K562 (cell line): Measurements from ENCODE around the gene FAM110D. TPM values are rescaled to one million over a fixed set of nuclear protein-coding genes. Genes with fewer than 3 reads are reported as not detected.

Experiments
- BHLHE40 ChIP-seq: IDR thresholded peaks from 2 replicates; pipeline ENCODE4 v1.6.1; 2011; ENCODE audit warnings: low read length, improper control_type of control experiment
- CBX3 ChIP-seq, 2 experiments: IDR thresholded peaks; 1 replicate in 1 of 2; 2 replicates in 1 of 2; pipeline ENCODE4 v1.6.1; 2012; ENCODE audit warnings: inconsistent platforms in 2 of 2, low read length in 2 of 2, borderline replicate concordance in 1 of 2, control low read depth in 1 of 2
- CEBPB ChIP-seq: fragments of 450-650 bp; IDR thresholded peaks from 2 replicates; pipeline ENCODE4 v1.6.1; 2016; ENCODE audit warnings: missing genetic modification characterization, missing compliant biosample characterization
- CHD2 ChIP-seq: IDR thresholded peaks from 2 replicates; pipeline ENCODE4 v1.6.1; 2011; ENCODE audit warnings: low read depth, low read length
- DPF2 ChIP-seq: fragments of 450-650 bp; IDR thresholded peaks from 2 replicates; pipeline ENCODE4 v1.6.1; 2016
- E2F1 ChIP-seq: sonication (generic); formaldehyde crosslinking; IDR thresholded peaks from 2 replicates; pipeline ENCODE4 v1.8.1; 2023; ENCODE audit warnings: mild to moderate bottlenecking, missing genetic modification reagents, moderate library complexity
- E2F4 ChIP-seq: sonication (generic); formaldehyde crosslinking; IDR thresholded peaks from 2 replicates; pipeline ENCODE4 v1.8.0; 2022; ENCODE audit warnings: mild to moderate bottlenecking, low read depth, missing genetic modification reagents
- EP300 ChIP-seq: IDR thresholded peaks from 2 replicates; pipeline ENCODE4 v1.6.1; 2012; ENCODE audit warnings: low read length, improper control_type of control experiment
- GATAD2A ChIP-seq: fragments of 450-650 bp; IDR thresholded peaks from 2 replicates; pipeline ENCODE4 v1.6.1; 2017
- HBP1 ChIP-seq: fragments of 450-650 bp; formaldehyde crosslinking; IDR thresholded peaks from 2 replicates; pipeline ENCODE4 v1.4.0; 2022; ENCODE audit warnings: missing genetic modification characterization
- KDM4B ChIP-seq, 2 experiments: fragments of 450-650 bp in 1 of 2; sonication (generic) in 1 of 2; IDR thresholded peaks; 2 replicates each; pipeline ENCODE4 v1.6.1; 2016 to 2017; ENCODE audit warnings: borderline replicate concordance in 2 of 2, antibody characterized with exemption in 1 of 2, low read depth in 1 of 2, mild to moderate bottlenecking in 1 of 2
- MLLT1 ChIP-seq, 2 experiments: fragments of 450-650 bp; IDR thresholded peaks; 2 replicates each; pipeline ENCODE4 v1.6.1; 2016
- MTA3 ChIP-seq: fragments of 450-650 bp; formaldehyde crosslinking; IDR thresholded peaks from 2 replicates; pipeline ENCODE4 v1.6.1; 2017; ENCODE audit warnings: mild to moderate bottlenecking, borderline replicate concordance
- NFE2 ChIP-seq: IDR thresholded peaks from 2 replicates; pipeline ENCODE4 v1.6.1; 2014; ENCODE audit warnings: antibody characterized with exemption, low read depth
- RFX1 ChIP-seq: fragments of 450-650 bp; IDR thresholded peaks from 2 replicates; pipeline ENCODE4 v1.6.1; 2016; ENCODE audit warnings: mild to moderate bottlenecking, moderate library complexity
- RUNX1 ChIP-seq: sonication (generic); IDR thresholded peaks from 2 replicates; pipeline ENCODE4 v1.6.1; 2016; ENCODE audit warnings: antibody characterized with exemption, low read depth
- SOX6 ChIP-seq: fragments of 450-650 bp; IDR thresholded peaks from 2 replicates; pipeline ENCODE4 v1.6.1; 2014; ENCODE audit warnings: mild to moderate bottlenecking
- ZFX ChIP-seq: sonication (generic); formaldehyde crosslinking; IDR thresholded peaks from 2 replicates; pipeline ENCODE4 v1.8.0; 2022; ENCODE audit warnings: mild to moderate bottlenecking, missing genetic modification reagents, moderate library complexity
- ZNF395 ChIP-seq: fragments of 200-800 bp; sonication (Bioruptor generic); IDR thresholded peaks from 2 replicates; pipeline ENCODE4 v1.6.1; 2017; ENCODE audit warnings: missing genetic modification characterization, missing compliant biosample characterization
- ZNF75A ChIP-seq: fragments of 450-650 bp; formaldehyde crosslinking; IDR thresholded peaks from 2 replicates; pipeline ENCODE4 v1.4.0; 2020; ENCODE audit warnings: mild to moderate bottlenecking
- polyA plus RNA-seq, 8 experiments: library from polyadenylated mRNA; depleted of rRNA in 4 of 8; stranded (reverse) in 5 of 8; unstranded in 3 of 8; fragments of >200 nt; fragmentation: Nextera tagmentation in 2 of 8; fragmentation: Illumina TruSeq in 1 of 8; extraction: Ambion mirVana in 2 of 8; extraction: Trizol in 1 of 8; gene quantifications; 2 replicates each; pipeline versions ENCODE4 v1.2.1 to v1.2.3, GENCODE V29; 2011 to 2014; ENCODE audit warnings: inconsistent platforms in 1 of 8, missing spikeins in 1 of 8
- total RNA-seq, 7 experiments: library from RNA; depleted of rRNA in 6 of 7; stranded (reverse); fragments of >200 nt in 6 of 7; fragmentation: Illumina TruSeq in 2 of 7; extraction: Trizol in 2 of 7; gene quantifications; 2 replicates each; pipeline versions ENCODE4 v1.2.1 to v1.2.3, GENCODE V29; 2011 to 2021; ENCODE audit warnings: low replicate concordance in 1 of 7

FAM110D gene
- total and polyA plus RNA-seq, 9 of the 15 experiments (the other 6 are each of a cell fraction or from before 2014, with no cell fraction given): 0.04 to 1.1 (median 0.33) TPM

- TF ChIP-seq E2F4 (CRISPR knock-in tag) (no peak), CEBPB (peak; percentile 88), RUNX1 (no peak), EP300 (peak; percentile 37; the same call in 1 of the 2 replicates), RFX1 (peak; percentile 26), DPF2 (peak; percentile 49; the same call in 1 of the 2 replicates), ZNF75A (no peak), MTA3 (peak; percentile 45; the same call in 1 of the 2 replicates), MLLT1 (IDR thresholded peaks at IDR 0.05) (no peak), ZNF395 (CRISPR knock-in tag) (peak; percentile 75), BHLHE40 (peak; percentile 90), GATAD2A (0 out of 2 replicates have a peak, but pooled peaks have one; percentile 38), HBP1 (no peak), KDM4B (IDR thresholded peaks at IDR 0.05; ENCODE audit: borderline replicate concordance in 2 of 2, low read depth in 1 of 2) (no peak), SOX6 (peak; percentile 83), NFE2 (peak; percentile 2; the same call in 1 of the 2 replicates), E2F1 (CRISPR knock-in tag) (peak; percentile 28; the same call in 1 of the 2 replicates), ZFX (CRISPR knock-in tag) (no peak; the same call in 1 of the 2 replicates), CBX3 (IDR thresholded peaks at IDR 0.05; ENCODE audit: borderline replicate concordance in 1 of 2, low read length in 2 of 2) (no peak), CHD2 (no peak)
Observed at GRCh38 chr1:26121854-26122773, 36.8 kb upstream of the FAM110D start (continued).
